Measurements from ENCODE around the gene NDOR1. TPM values are rescaled to one million over a fixed set of nuclear protein-coding genes. Genes with fewer than 3 reads are reported as not detected.

NDOR1 gene
- total RNA-seq, 3 donors from 2014 or later (not counting 1 experiment from before 2014, with no cell fraction given) = 31.1 to 36.0 (median 31.9) TPM

GRCh38 chr9:137226338-137227053 lies 21.0 kb downstream of the NDOR1 start:
- intact Hi-C loops (cut with micrococcal nuclease) = loop anchor here (5.0 kb wide), 2 partner anchors 109 to 179 kb away; partner anchors contain the start of gene NPDC1
- Mint-ChIP-seq H3K4me1 (peaks cover 5 to 11% of the 10 kb centered on the region in 2 donors), H3K9me3 (no peaks in the 10 kb centered on the region), H3K36me3 (no peaks in the 10 kb centered on the region), H3K27ac (no peak overlapping the region), H3K27me3 (ENCODE audit: low read depth in 2 of 2) (peaks cover 0 to 3% of the 10 kb centered on the region in 2 donors), H3K4me3 (no peak overlapping the region)
- no peak for ATAC-seq
- Histone ChIP-seq H3K4me1 (ENCODE audit: control insufficient read depth, insufficient read depth, low read length) (peaks cover 31% of the 10 kb centered on the region), H3K27ac (ENCODE audit: low read length) (no peak overlapping the region), H3K4me3 (ENCODE audit: low read length) (no peak overlapping the region), H3K9me3 (ENCODE audit: control insufficient read depth, insufficient read depth, low read length) (no peaks in the 10 kb centered on the region), H3K27me3 (ENCODE audit: control insufficient read depth, insufficient read depth, low read length) (peaks cover 9% of the 10 kb centered on the region), H3K36me3 (ENCODE audit: control insufficient read depth, insufficient read depth, low read length) (no peaks in the 10 kb centered on the region)
- no peak for DNase-seq
- no peak for TF ChIP-seq CTCF (IDR thresholded peaks at IDR 0.05)
- 77% methylated on average over 18 of the region's 18 CpGs for WGBS (ENCODE audit: insufficient coverage)

- Histone ChIP-seq H3K9me3 (ENCODE audit: control insufficient read depth, insufficient read depth, low read length) (no peaks in the 10 kb centered on the region), H3K27me3 (ENCODE audit: control insufficient read depth, insufficient read depth, low read length) (peaks cover 9% of the 10 kb centered on the region), H3K36me3 (ENCODE audit: control insufficient read depth, insufficient read depth, low read length) (no peaks in the 10 kb centered on the region), H3K4me1 (ENCODE audit: control insufficient read depth, insufficient read depth, low read length) (peaks cover 30% of the 10 kb centered on the region), H3K4me3 (ENCODE audit: low read length) (no peak within 1 kb of the TSS), H3K27ac (ENCODE audit: low read length) (no peak within 1 kb of the TSS)
- peak; percentile 72 to 90 for DNase-seq
- Mint-ChIP-seq H3K4me1 (peaks cover 5 to 11% of the 10 kb centered on the region in 2 donors), H3K27ac (no peak within 1 kb of the TSS), H3K4me3 (no peak within 1 kb of the TSS), H3K36me3 (no peaks in the 10 kb centered on the region), H3K27me3 (ENCODE audit: low read depth in 2 of 2) (peaks cover 0 to 3% of the 10 kb centered on the region in 2 donors), H3K9me3 (no peaks in the 10 kb centered on the region)
- 48% methylated on average over 25 of the region's 25 CpGs for WGBS (ENCODE audit: insufficient coverage)
- ATAC-seq = peak; percentile 21 to 41 (median 30)
- TF ChIP-seq CTCF (IDR thresholded peaks at IDR 0.05) = peak; percentile 70
- intact Hi-C loops (cut with micrococcal nuclease) = loop anchor here (5.0 kb wide), 2 partner anchors 110 to 180 kb away; partner anchors contain the start of gene NPDC1
Observed at GRCh38 chr9:137227054-137227852, 21.8 kb downstream of the NDOR1 start, which contains the start of gene RNF224. Gene RNF224 (plus strand): TSS chr9:137227502. CDS start chr9:137228336, 834 bp downstream.

- no peak for DNase-seq
- no peak overlapping the region for H3K4me3 Mint-ChIP-seq
- peaks cover 9% of the 10 kb centered on the region for H3K27me3 ChIP-seq (ENCODE audit: control insufficient read depth, insufficient read depth, low read length)
Observed at GRCh38 chr9:137227853-137228505, 22.5 kb downstream of the NDOR1 start.

More at GRCh38 chr9:137227853-137228505, 22.5 kb downstream of the NDOR1 start:
- Mint-ChIP-seq H3K4me1 (peaks cover 5 to 8% of the 10 kb centered on the region in 2 donors), H3K27me3 (ENCODE audit: low read depth in 2 of 2) (peaks cover 0 to 3% of the 10 kb centered on the region in 2 donors), H3K36me3 (no peaks in the 10 kb centered on the region), H3K27ac (no peak overlapping the region), H3K9me3 (no peaks in the 10 kb centered on the region)
- intact Hi-C loops (cut with micrococcal nuclease) = loop anchor here (5.0 kb wide), 2 partner anchors 111 to 181 kb away; partner anchors contain the start of gene NPDC1
- no peak for ATAC-seq
- Histone ChIP-seq H3K27ac (ENCODE audit: low read length) (no peak overlapping the region), H3K4me1 (ENCODE audit: control insufficient read depth, insufficient read depth, low read length) (peaks cover 23% of the 10 kb centered on the region), H3K36me3 (ENCODE audit: control insufficient read depth, insufficient read depth, low read length) (no peaks in the 10 kb centered on the region), H3K4me3 (ENCODE audit: low read length) (no peak overlapping the region), H3K9me3 (ENCODE audit: control insufficient read depth, insufficient read depth, low read length) (no peaks in the 10 kb centered on the region)
- TF ChIP-seq CTCF (IDR thresholded peaks at IDR 0.05) = no peak
- WGBS (ENCODE audit: insufficient coverage) = 48% methylated on average over 17 of the region's 18 CpGs
